Caco-2 (cell line): ENCODE data around the gene ARHGAP45. TPM values are rescaled to one million over a fixed set of nuclear protein-coding genes. Genes with fewer than 3 reads are reported as not detected.

ENCODE experiments used
- BruUV-seq: library from RNA; stranded (reverse); fragments of 400-500 nt; replicated peaks from 2 replicates; lab custom pipeline; 2021; lab: Mats Ljungman, UMichigan
- CTCF ChIA-PET: fragments of 300-600 bp; sonication (Branson Sonifier 250); formaldehyde crosslinking; loops from one replicate; lab custom pipeline; 2022; ENCODE audit warnings: antibody characterized with exemption; lab: Charles Lee
- POLR2A ChIA-PET: fragments of 300-600 bp; sonication (Branson Sonifier 250); formaldehyde crosslinking; loops from one replicate; lab custom pipeline; 2022; ENCODE audit warnings: antibody characterized with exemption; lab: Charles Lee
- DNase-seq, 2 experiments: peaks; one replicate each; pipeline versions ENCODE4 v3.0.0 to v3.0.0-alpha.2; 2020 to 2022
- H3K27me3 ChIP-seq: replicated peaks from 2 replicates; pipeline ENCODE4 v1.6.0; 2011; ENCODE audit warnings: low read length; ENCODE audit not compliant: control insufficient read depth, insufficient read depth
- H3K36me3 ChIP-seq: 2 replicates; pipeline ENCODE4 v1.5.1; 2011; ENCODE audit warnings: low read length; ENCODE audit not compliant: control insufficient read depth, insufficient read depth
- H3K4me1 ChIP-seq: fragments of 250-450 bp; sonication (Bioruptor Pico); 2 replicates; pipeline ENCODE4 v1.5.1; 2020; ENCODE audit warnings: mild to moderate bottlenecking
- H3K4me3 ChIP-seq: 2 replicates; pipeline ENCODE4 v1.5.1; 2011; ENCODE audit warnings: low read depth, mild to moderate bottlenecking, control low read depth, low read length
- H3K9me3 ChIP-seq: fragments of 250-450 bp; sonication (Bioruptor Pico); 2 replicates; pipeline ENCODE4 v1.5.1; 2020; ENCODE audit warnings: mild to moderate bottlenecking, moderate library complexity
- H3K27ac Mint-ChIP-seq: one replicate; pipeline ENCODE4 v1.8.0; 2022; ENCODE audit warnings: mixed read lengths; ENCODE audit not compliant: unreplicated experiment
- H3K27me3 Mint-ChIP-seq: one replicate; pipeline ENCODE4 v1.8.0; 2022; ENCODE audit warnings: mixed read lengths; ENCODE audit not compliant: insufficient read depth, unreplicated experiment
- H3K36me3 Mint-ChIP-seq: one replicate; pipeline ENCODE4 v1.8.0; 2022; ENCODE audit warnings: mild to moderate bottlenecking, mixed read lengths; ENCODE audit not compliant: insufficient read depth, unreplicated experiment
- H3K4me1 Mint-ChIP-seq: one replicate; pipeline ENCODE4 v1.8.0; 2022; ENCODE audit warnings: low read depth, mixed read lengths; ENCODE audit not compliant: unreplicated experiment
- H3K4me3 Mint-ChIP-seq: one replicate; pipeline ENCODE4 v1.8.0; 2022; ENCODE audit warnings: mild to moderate bottlenecking, moderate library complexity, mixed read lengths; ENCODE audit not compliant: unreplicated experiment
- H3K9me3 Mint-ChIP-seq: one replicate; pipeline ENCODE4 v1.8.0; 2022; ENCODE audit warnings: mixed read lengths; ENCODE audit not compliant: unreplicated experiment
- CTCF ChIP-seq, 2 experiments: fragments of 200-600 bp in 1 of 2; IDR thresholded peaks; 1 replicate in 1 of 2; 2 replicates in 1 of 2; pipeline versions ENCODE4 v1.5.1 to v1.8.0; 2011 to 2022; ENCODE audit warnings: antibody characterized with exemption in 1 of 2, control low read depth in 1 of 2, inconsistent platforms in 1 of 2, low read depth in 1 of 2, low read length in 1 of 2, mild to moderate bottlenecking in 1 of 2, moderate library complexity in 1 of 2; ENCODE audit not compliant: insufficient read depth in 1 of 2, severe bottlenecking in 1 of 2, unreplicated experiment in 1 of 2
- intact Hi-C: fragments of 100-400 bp; cut with micrococcal nuclease; formaldehyde crosslinking; loops from one replicate; pipeline ENCODE4 v1.10.0; 2022; ENCODE audit not compliant: unreplicated experiment
- total RNA-seq: library from RNA; stranded (reverse); gene quantifications from 2 replicates; pipeline ENCODE4 v1.2.3, GENCODE V29; 2022

Gene ARHGAP45
- total RNA-seq, 1 experiment from 2014 or later: 38.6 TPM

- Mint-ChIP-seq H3K4me1 (peaks cover 19% of the 10 kb centered on the region), H3K27ac (peak within 1 kb of the TSS; percentile 95), H3K36me3 (peaks cover 37% of the 10 kb centered on the region), H3K27me3 (no peaks in the 10 kb centered on the region), H3K9me3 (no peaks in the 10 kb centered on the region), H3K4me3 (peak within 1 kb of the TSS; percentile 81)
- ChIA-PET POLR2A (interaction anchor here (0.6 to 1.8 kb wide), 10 partner anchors 12 to 243 kb away, joined by 3 to 33 read pairs (median 5); partner anchors contain the start of genes ABCA7, ARHGAP45, CIRBP and GPX4), CTCF (interaction anchor here (0.6 to 1.7 kb wide), 5 partner anchors 17 to 257 kb away, joined by 3 to 8 read pairs (median 3); no protein-coding TSS in a partner anchor)
- no peaks in the 10 kb centered on the region for H3K36me3 ChIP-seq
- no peaks in the 10 kb centered on the region for H3K9me3 ChIP-seq
- no peak for TF ChIP-seq CTCF (IDR thresholded peaks at IDR 0.05; ENCODE audit: insufficient read depth in 1 of 2, low read depth in 1 of 2, low read length in 1 of 2, severe bottlenecking in 1 of 2, unreplicated experiment in 1 of 2)
- no peaks in the 10 kb centered on the region for H3K27me3 ChIP-seq
- BruUV-seq: TSS peak; percentile 60
- H3K4me1 ChIP-seq: peaks cover 7% of the 10 kb centered on the region; the same call in 1 of the 2 replicates
- H3K4me3 ChIP-seq: peak within 1 kb of the TSS; percentile 73
- intact Hi-C loops: loop anchor here (10.0 kb wide), 1 partner anchor 79 kb away; the partner anchor contains the start of gene GPX4
- DNase-seq: peak; percentile 81 to 88
Measured at GRCh38 chr19:1025960-1026782, 40.8 kb upstream of the ARHGAP45 start, which contains the start of gene CNN2. Gene CNN2, plus strand, starts transcription at chr19:1026608. Its CDS starts 54 bp downstream, at chr19:1026662.

- DNase-seq: no peak
- TSS peak; percentile 88 for BruUV-seq
- ChIA-PET CTCF (interaction anchor here (0.5 to 1.7 kb wide), 5 partner anchors 16 to 257 kb away, joined by 3 to 8 read pairs (median 3); no protein-coding TSS in a partner anchor), POLR2A (interaction anchor here (0.5 to 1.8 kb wide), 12 partner anchors 11 to 242 kb away, joined by 3 to 33 read pairs (median 5); partner anchors contain the start of genes ABCA7, ARHGAP45, CIRBP and GPX4)
- Mint-ChIP-seq H3K27ac (peak overlapping the region; percentile 76), H3K9me3 (no peaks in the 10 kb centered on the region), H3K4me1 (peaks cover 13% of the 10 kb centered on the region), H3K4me3 (peak overlapping the region; percentile 81), H3K27me3 (no peaks in the 10 kb centered on the region), H3K36me3 (peaks cover 33% of the 10 kb centered on the region)
- H3K36me3 ChIP-seq: no peaks in the 10 kb centered on the region; the same call in 1 of the 2 replicates
- peak overlapping the region; percentile 73 for H3K4me3 ChIP-seq
- intact Hi-C loops: loop anchor here (10.0 kb wide), 1 partner anchor 78 kb away; the partner anchor contains the start of gene GPX4
- no peaks in the 10 kb centered on the region for H3K9me3 ChIP-seq
- TF ChIP-seq CTCF (IDR thresholded peaks at IDR 0.05; ENCODE audit: insufficient read depth in 1 of 2, low read depth in 1 of 2, low read length in 1 of 2, severe bottlenecking in 1 of 2, unreplicated experiment in 1 of 2): no peak
- no peaks in the 10 kb centered on the region for H3K27me3 ChIP-seq
- peaks cover 7% of the 10 kb centered on the region; the same call in 1 of the 2 replicates for H3K4me1 ChIP-seq
Measured at GRCh38 chr19:1026783-1027649, 40.0 kb upstream of the ARHGAP45 start.
